Naive B cell (primary cell): Measurements from ENCODE around the gene SGCE. TPM values are rescaled to one million over a fixed set of nuclear protein-coding genes. Genes with fewer than 3 reads are reported as not detected.
"Not testable (repeated sequence)": the region's sequence is repeated elsewhere in the genome, so short reads cannot be mapped to it uniquely, and the experiment has no call there.

ENCODE experiments used
- ATAC-seq, 2 donors: fragments of 150-1000 bp; cut with Tn5 transposase; 2 replicates each; pipeline ENCODE4 v1.10.0; 2021; ENCODE audit warnings: low read depth in 2 of 2, mild to moderate bottlenecking in 2 of 2, moderate library complexity in 2 of 2
- DNase-seq: peaks from one replicate; pipeline ENCODE4 v3.0.0; 2022
- H3K27ac Mint-ChIP-seq, 6 donors: one replicate each; pipeline ENCODE4 v1.8.0; 2020 to 2022; ENCODE audit warnings: mild to moderate bottlenecking in 6 of 6, mixed read lengths in 6 of 6, moderate library complexity in 5 of 6, inconsistent platforms in 2 of 6
- H3K27me3 Mint-ChIP-seq, 3 donors: one replicate each; pipeline ENCODE4 v1.8.0; 2021 to 2022; ENCODE audit warnings: mixed read lengths in 3 of 3, mild to moderate bottlenecking in 1 of 3
- H3K36me3 Mint-ChIP-seq, 2 donors: one replicate each; pipeline ENCODE4 v1.8.0; 2020 to 2022; ENCODE audit warnings: mixed read lengths in 2 of 2, inconsistent platforms in 1 of 2, mild to moderate bottlenecking in 1 of 2
- H3K4me1 Mint-ChIP-seq, 3 donors: one replicate each; pipeline ENCODE4 v1.8.0; 2020 to 2022; ENCODE audit warnings: mixed read lengths in 3 of 3, inconsistent platforms in 1 of 3, mild to moderate bottlenecking in 1 of 3, moderate library complexity in 1 of 3
- H3K4me3 Mint-ChIP-seq, 8 donors: one replicate each; pipeline ENCODE4 v1.8.0; 2020 to 2022; ENCODE audit warnings: mild to moderate bottlenecking in 8 of 8, mixed read lengths in 8 of 8, moderate library complexity in 8 of 8, inconsistent platforms in 2 of 8
- H3K9me3 Mint-ChIP-seq, 7 donors: one replicate each; pipeline ENCODE4 v1.8.0; 2020 to 2022; ENCODE audit warnings: mixed read lengths in 7 of 7, mild to moderate bottlenecking in 5 of 7, inconsistent platforms in 2 of 7, moderate library complexity in 1 of 7
- polyA plus RNA-seq, 6 donors: library from polyadenylated mRNA; unstranded; fragments of 300-500 nt; fragmentation: Illumina TruSeq; gene quantifications; one replicate each; pipeline ENCODE4 v1.2.3, GENCODE V29; 2021; ENCODE audit warnings: low read depth in 6 of 6

SGCE gene
- polyA plus RNA-seq: 10 to 100 TPM in 4 of 6 donors, 1 to 10 TPM in 2; 6.4 to 31.9 (median 12.1) TPM

- no peaks in the 10 kb centered on the region for H3K36me3 Mint-ChIP-seq
- H3K4me3 Mint-ChIP-seq: peak within 1 kb of the TSS; percentile 85 to 96 (median 90)
- H3K9me3 Mint-ChIP-seq: peaks cover 0 to 9% (median 2%) of the 10 kb centered on the region in 7 donors
- H3K4me1 Mint-ChIP-seq: peaks cover 6 to 25% (median 9%) of the 10 kb centered on the region in 3 donors
- H3K27ac Mint-ChIP-seq: peak within 1 kb of the TSS; percentile 61 to 91 (median 84)
- peak; percentile 9 to 11 for ATAC-seq
- peak; percentile 63 for DNase-seq
- H3K27me3 Mint-ChIP-seq: peaks cover 3 to 26% (median 7%) of the 10 kb centered on the region in 3 donors
Measured at GRCh38 chr7:94655848-94656657, at the start of gene SGCE. TSS of gene SGCE (minus strand) at chr7:94656133. CDS start at chr7:94656098, 35 bp downstream.

GRCh38 chr7:94705155-94706021 lies 49.5 kb upstream of the SGCE start:
- not testable (repeated sequence) for H3K4me3 Mint-ChIP-seq, DNase-seq, H3K36me3 Mint-ChIP-seq, ATAC-seq, H3K27ac Mint-ChIP-seq, H3K4me1 Mint-ChIP-seq, H3K9me3 Mint-ChIP-seq
- peaks cover 6 to 16% (median 7%) of the 10 kb centered on the region in 3 donors for H3K27me3 Mint-ChIP-seq

DNA sequence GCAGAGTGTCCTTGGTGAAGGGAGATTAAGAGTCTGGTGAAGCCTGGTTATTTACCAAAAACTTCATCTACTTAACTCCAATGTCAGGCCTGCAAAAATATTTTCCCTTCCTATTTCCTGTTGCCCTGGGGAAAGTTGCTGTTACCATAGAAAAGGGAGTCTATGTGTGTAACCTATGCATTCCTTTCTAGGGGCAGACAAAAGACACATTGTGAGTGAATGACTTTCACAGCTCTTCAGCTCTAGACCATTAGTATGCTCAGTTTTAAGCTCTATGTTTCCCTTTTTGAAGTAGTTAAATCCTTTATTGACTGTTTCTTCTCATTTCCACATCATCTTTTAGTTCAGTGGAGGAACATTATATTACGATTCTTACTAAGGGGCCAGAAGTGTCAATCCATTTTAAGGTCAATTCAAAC lies 45.6 kb upstream of the SGCE start:
- Mint-ChIP-seq H3K9me3 (peaks cover 0 to 2% (median 0%) of the 10 kb centered on the region in 7 donors), H3K27me3 (peaks cover 0 to 19% (median 6%) of the 10 kb centered on the region in 3 donors), H3K36me3 (no peaks in the 10 kb centered on the region), H3K4me3 (no peak overlapping the region), H3K4me1 (no peaks in the 10 kb centered on the region), H3K27ac (no peak overlapping the region)
- no peak for ATAC-seq
- no peak for DNase-seq

- Mint-ChIP-seq H3K9me3 (peaks cover 0 to 2% (median 0%) of the 10 kb centered on the region in 7 donors), H3K4me3 (no peak overlapping the region), H3K36me3 (no peaks in the 10 kb centered on the region), H3K4me1 (no peaks in the 10 kb centered on the region), H3K27me3 (peaks cover 4 to 20% (median 6%) of the 10 kb centered on the region in 3 donors), H3K27ac (no peak overlapping the region)
- DNase-seq (no peak), ATAC-seq (no peak)
Measured at GRCh38 chr7:94700926-94701554, 45.1 kb upstream of the SGCE start.

DNA sequence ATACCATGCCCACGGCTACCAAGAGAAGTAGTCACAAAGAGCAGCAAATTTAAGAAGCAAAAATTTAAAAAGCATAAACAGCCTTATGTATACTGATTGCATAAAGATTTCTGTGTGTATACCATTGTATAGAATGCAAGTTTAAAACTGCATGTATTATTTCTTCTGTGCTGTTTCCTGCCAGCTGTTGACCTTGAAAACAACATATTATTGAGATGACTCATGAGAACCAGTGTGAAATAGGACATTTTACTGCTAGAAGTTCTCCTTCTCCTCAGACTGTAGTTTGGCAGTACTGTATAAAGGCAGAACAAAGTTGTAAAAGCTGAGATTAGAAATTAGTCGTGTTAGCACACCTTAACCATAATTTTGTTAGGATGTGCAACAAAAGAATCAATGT lies 42.3 kb upstream of the SGCE start:
- no peak for ATAC-seq
- H3K27me3 Mint-ChIP-seq: peaks cover 6 to 21% (median 7%) of the 10 kb centered on the region in 3 donors
- H3K27ac Mint-ChIP-seq: no peak overlapping the region
- no peaks in the 10 kb centered on the region for H3K4me1 Mint-ChIP-seq
- H3K9me3 Mint-ChIP-seq: peaks cover 0 to 2% (median 0%) of the 10 kb centered on the region in 7 donors
- no peak overlapping the region for H3K4me3 Mint-ChIP-seq
- H3K36me3 Mint-ChIP-seq: no peaks in the 10 kb centered on the region
- no peak for DNase-seq

DNA sequence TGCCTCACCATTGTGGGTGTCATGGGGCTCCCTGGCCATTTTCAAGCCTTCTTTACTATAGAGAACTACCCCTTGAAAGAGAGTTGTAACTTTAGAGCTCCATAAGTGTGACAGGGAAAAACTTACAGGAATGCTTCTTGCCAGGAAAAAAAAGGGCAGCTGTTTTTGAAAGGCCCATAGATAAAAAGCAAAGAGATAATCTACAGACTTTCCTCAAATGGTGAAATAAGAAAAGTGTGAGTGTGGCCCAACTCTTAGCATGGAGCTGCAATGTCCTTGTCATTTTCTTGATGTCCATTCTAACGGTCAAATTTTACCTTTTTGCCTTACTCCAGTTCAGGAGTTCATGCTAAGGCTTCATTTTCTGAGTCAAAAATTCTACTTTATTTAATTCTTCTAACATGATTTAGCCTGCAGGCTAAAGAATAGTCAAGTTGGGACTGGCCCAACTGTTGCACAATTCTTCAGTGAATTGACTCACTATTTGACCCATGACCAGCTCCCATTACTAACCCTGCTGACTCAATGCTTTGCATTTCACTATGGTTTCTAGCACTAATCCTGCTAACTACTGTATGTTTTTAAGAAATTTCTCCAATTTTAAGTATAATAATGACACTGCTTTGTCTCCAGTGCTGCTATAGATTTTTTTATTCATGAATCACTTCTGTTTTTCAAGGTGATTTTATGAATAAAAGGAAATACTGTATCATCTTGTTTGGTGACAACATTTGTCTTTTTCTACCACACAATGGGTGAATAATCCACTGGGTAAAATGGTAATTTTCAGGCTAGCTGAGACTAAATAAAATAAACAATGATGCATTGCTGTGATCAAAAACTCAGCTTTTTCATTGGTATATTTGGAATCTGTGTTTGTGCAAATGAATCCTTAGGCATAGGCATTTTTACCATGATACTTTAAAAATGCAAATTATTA lies 41.4 kb upstream of the SGCE start:
- Mint-ChIP-seq H3K36me3 (no peaks in the 10 kb centered on the region), H3K27ac (no peak overlapping the region), H3K4me3 (no peak overlapping the region), H3K27me3 (peaks cover 6 to 12% (median 7%) of the 10 kb centered on the region in 3 donors), H3K4me1 (no peaks in the 10 kb centered on the region), H3K9me3 (peaks cover 0 to 2% (median 0%) of the 10 kb centered on the region in 7 donors)
- DNase-seq: no peak
- ATAC-seq: no peak

DNA sequence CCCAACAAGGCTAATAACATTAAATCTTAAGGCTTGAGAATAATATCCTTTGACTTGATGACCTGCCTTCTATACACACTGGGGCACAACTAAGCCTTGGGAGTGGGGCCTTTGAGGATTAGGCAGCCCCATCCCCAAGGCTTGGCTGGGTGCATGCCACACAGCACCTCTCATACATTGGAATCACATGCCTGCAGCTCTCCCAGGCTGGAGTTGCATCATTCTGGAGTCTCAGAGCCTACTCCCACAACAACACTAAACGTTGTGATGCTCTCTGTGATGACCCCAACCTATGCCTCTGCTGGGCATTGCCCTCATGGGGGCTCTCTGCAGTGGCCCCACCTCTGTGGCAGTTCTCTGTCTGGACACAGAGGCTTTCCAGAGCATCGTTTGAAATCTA lies 31.9 kb upstream of the SGCE start:
- H3K4me1 Mint-ChIP-seq: no peaks in the 10 kb centered on the region
- no peak for ATAC-seq
- no peak overlapping the region for H3K4me3 Mint-ChIP-seq
- H3K27ac Mint-ChIP-seq: no peak overlapping the region
- H3K9me3 Mint-ChIP-seq: no peaks in the 10 kb centered on the region
- DNase-seq: no peak
- no peaks in the 10 kb centered on the region for H3K36me3 Mint-ChIP-seq
- peaks cover 0 to 8% (median 6%) of the 10 kb centered on the region in 3 donors for H3K27me3 Mint-ChIP-seq

DNA sequence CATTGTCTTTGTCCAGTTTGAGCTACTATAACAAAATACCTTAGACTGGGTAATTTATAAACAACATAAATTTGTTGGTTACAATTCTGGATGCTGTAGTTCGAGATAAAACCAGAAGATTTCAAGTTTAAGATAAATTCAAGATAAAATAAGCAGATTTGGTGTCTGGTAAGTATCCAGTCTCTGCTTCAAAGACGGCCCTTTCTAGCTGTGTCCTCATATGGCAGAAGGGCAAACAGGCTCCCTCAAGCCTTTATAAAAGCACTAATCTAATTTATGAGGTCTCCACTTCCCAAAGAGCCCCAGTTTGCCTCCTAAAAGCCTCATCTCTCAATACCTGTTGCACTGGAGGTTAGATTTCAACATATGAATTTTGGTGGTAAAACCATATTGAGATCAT lies 31.1 kb upstream of the SGCE start:
- ATAC-seq: no peak
- Mint-ChIP-seq H3K4me3 (no peak overlapping the region), H3K36me3 (no peaks in the 10 kb centered on the region), H3K9me3 (no peaks in the 10 kb centered on the region), H3K27ac (no peak overlapping the region), H3K4me1 (no peaks in the 10 kb centered on the region), H3K27me3 (peaks cover 0 to 8% (median 7%) of the 10 kb centered on the region in 3 donors)
- no peak for DNase-seq

- no peaks in the 10 kb centered on the region for H3K9me3 Mint-ChIP-seq
- H3K36me3 Mint-ChIP-seq: no peaks in the 10 kb centered on the region
- no peak for DNase-seq
- ATAC-seq: no peak
- peaks cover 1 to 11% (median 8%) of the 10 kb centered on the region in 3 donors for H3K27me3 Mint-ChIP-seq
- H3K4me3 Mint-ChIP-seq: no peak overlapping the region
- H3K4me1 Mint-ChIP-seq: no peaks in the 10 kb centered on the region
- H3K27ac Mint-ChIP-seq: peak overlapping the region in 2 of 6 donors; percentile 1 to 29
Measured at GRCh38 chr7:94683066-94683465, 27.1 kb upstream of the SGCE start.

GRCh38 chr7:94679358-94679757 lies 23.4 kb upstream of the SGCE start:
- no peak for ATAC-seq
- H3K4me3 Mint-ChIP-seq: no peak overlapping the region

GRCh38 chr7:94676431-94676830 lies 20.5 kb upstream of the SGCE start:
- H3K36me3 Mint-ChIP-seq: no peaks in the 10 kb centered on the region
- no peak for ATAC-seq
- peaks cover 0 to 9% (median 4%) of the 10 kb centered on the region in 3 donors for H3K27me3 Mint-ChIP-seq
- H3K4me3 Mint-ChIP-seq: no peak overlapping the region
- no peak for DNase-seq
- no peak overlapping the region for H3K27ac Mint-ChIP-seq
- no peaks in the 10 kb centered on the region for H3K4me1 Mint-ChIP-seq
- no peaks in the 10 kb centered on the region for H3K9me3 Mint-ChIP-seq

More at GRCh38 chr7:94679358-94679757, 23.4 kb upstream of the SGCE start:
- H3K9me3 Mint-ChIP-seq: no peaks in the 10 kb centered on the region
- DNase-seq: no peak
- no peak overlapping the region for H3K27ac Mint-ChIP-seq
- no peaks in the 10 kb centered on the region for H3K4me1 Mint-ChIP-seq
- peaks cover 0 to 15% (median 9%) of the 10 kb centered on the region in 3 donors for H3K27me3 Mint-ChIP-seq
- H3K36me3 Mint-ChIP-seq: no peaks in the 10 kb centered on the region

DNA sequence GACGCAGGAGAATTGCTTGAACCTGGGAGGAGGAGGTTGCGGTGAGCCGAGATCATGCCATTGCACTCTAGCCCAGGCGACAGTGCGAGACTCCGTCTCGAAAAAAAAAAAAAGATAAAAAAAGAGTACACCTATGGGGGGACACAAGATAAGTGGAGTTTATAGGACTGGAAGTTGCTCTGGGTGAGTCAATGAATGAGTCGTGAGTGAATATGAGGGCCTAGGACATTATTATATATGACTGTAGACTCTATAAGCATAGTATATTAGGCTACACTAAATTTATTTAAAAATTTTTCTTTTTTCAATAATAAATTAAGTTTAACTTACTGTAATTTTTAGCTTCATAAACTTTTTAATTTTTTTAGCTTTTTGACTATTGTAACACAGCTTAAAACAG lies 19.4 kb upstream of the SGCE start:
- ATAC-seq: no peak
- Mint-ChIP-seq H3K36me3 (no peaks in the 10 kb centered on the region), H3K27ac (peak overlapping the region in 1 of 6 donors; percentile 77), H3K9me3 (no peaks in the 10 kb centered on the region), H3K27me3 (peaks cover 0 to 9% (median 4%) of the 10 kb centered on the region in 3 donors), H3K4me3 (no peak overlapping the region), H3K4me1 (no peaks in the 10 kb centered on the region)
- DNase-seq: no peak
